Uterus (tissue), 2 donors: ENCODE results near the gene ZCCHC7.

Source experiments
- CTCF ChIP-seq, 4 experiments: fragments of 200-600 bp in 2 of 4; fragments of 450-650 bp in 2 of 4; sonication (generic) in 2 of 4; IDR thresholded peaks; one replicate each; pipeline ENCODE4 v1.5.1; 2016 to 2019; ENCODE audit warnings: antibody characterized with exemption in 4 of 4, mild to moderate bottlenecking in 2 of 4, moderate library complexity in 1 of 4
- POLR2A ChIP-seq, 2 donors: fragments of 450-650 bp; IDR thresholded peaks; one replicate each; pipeline ENCODE4 v1.6.1; 2016; ENCODE audit warnings: antibody characterized with exemption in 2 of 2, mild to moderate bottlenecking in 1 of 2, moderate library complexity in 1 of 2

GRCh38 chr9:37187292-37187691, 66.9 kb downstream of the ZCCHC7 start:
- TF ChIP-seq CTCF (IDR thresholded peaks at IDR 0.05) (no peak), POLR2A (IDR thresholded peaks at IDR 0.05) (no peak)
